ENCODE results near the gene ILF3.

DNA sequence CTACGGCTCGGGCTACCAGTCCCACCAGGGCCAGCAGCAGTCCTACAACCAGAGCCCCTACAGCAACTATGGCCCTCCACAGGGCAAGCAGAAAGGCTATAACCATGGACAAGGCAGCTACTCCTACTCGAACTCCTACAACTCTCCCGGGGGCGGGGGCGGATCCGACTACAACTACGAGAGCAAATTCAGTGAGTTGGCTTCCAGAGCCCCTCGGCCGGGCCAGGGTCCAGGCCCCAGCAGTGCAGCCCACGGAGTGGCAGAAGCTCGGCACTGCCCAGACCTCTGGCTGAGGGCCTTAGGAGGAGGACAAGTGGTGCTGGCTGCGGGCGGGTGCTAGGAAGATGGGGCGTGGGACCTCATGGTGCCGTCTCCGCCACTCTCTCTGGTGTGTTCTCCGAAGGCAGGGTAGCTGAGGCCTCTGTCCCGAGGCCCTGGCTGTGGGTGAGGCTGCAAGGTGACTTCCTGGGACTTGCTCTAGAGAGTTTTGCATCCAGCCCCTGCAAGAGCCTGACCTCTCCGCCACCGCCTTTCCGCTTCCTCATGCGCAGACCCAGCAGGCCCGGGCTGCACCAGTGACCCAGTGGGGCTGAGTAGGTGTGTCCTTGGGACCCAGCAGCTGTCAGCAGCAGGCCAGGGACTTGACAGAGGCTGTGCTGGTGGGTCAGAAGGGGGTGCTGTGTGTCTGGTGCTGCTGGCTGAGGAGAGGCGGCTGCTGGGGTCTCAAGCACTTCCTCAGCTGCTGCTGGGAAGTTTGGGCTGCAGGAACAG, 33.6 kb downstream of the ILF3 start:
- TF ChIP-seq, protein P1, sequence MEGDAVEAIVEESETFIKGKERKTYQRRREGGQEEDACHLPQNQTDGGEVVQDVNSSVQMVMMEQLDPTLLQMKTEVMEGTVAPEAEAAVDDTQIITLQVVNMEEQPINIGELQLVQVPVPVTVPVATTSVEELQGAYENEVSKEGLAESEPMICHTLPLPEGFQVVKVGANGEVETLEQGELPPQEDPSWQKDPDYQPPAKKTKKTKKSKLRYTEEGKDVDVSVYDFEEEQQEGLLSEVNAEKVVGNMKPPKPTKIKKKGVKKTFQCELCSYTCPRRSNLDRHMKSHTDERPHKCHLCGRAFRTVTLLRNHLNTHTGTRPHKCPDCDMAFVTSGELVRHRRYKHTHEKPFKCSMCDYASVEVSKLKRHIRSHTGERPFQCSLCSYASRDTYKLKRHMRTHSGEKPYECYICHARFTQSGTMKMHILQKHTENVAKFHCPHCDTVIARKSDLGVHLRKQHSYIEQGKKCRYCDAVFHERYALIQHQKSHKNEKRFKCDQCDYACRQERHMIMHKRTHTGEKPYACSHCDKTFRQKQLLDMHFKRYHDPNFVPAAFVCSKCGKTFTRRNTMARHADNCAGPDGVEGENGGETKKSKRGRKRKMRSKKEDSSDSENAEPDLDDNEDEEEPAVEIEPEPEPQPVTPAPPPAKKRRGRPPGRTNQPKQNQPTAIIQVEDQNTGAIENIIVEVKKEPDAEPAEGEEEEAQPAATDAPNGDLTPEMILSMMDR (IDR thresholded peaks at IDR 0.05), result no peak
- no peak for TF ChIP-seq POLR2AphosphoS5 (IDR thresholded peaks at IDR 0.05; ENCODE audit: low read depth, low read length)
